PC-9 (cell line): Measurements from ENCODE around the gene ATP11A. TPM values are rescaled to one million over a fixed set of nuclear protein-coding genes. Genes with fewer than 3 reads are reported as not detected.

Experiments used
- BruUV-seq: library from RNA; stranded (reverse); fragments of 400-500 nt; replicated peaks from 2 replicates; lab custom pipeline; 2021; lab: Mats Ljungman, UMichigan
- CTCF ChIA-PET: fragments of 300-600 bp; sonication (Branson Sonifier 250); formaldehyde crosslinking; loops from one replicate; lab custom pipeline; 2022; ENCODE audit warnings: antibody characterized with exemption; lab: Charles Lee
- POLR2A ChIA-PET: fragments of 300-600 bp; sonication (Branson Sonifier 250); formaldehyde crosslinking; loops from one replicate; lab custom pipeline; 2022; ENCODE audit warnings: antibody characterized with exemption; ENCODE audit not compliant: unreplicated experiment; lab: Charles Lee
- DNase-seq, 2 experiments: peaks; one replicate each; pipeline versions ENCODE4 v3.0.0 to v3.0.0-alpha.2; 2015 to 2022; ENCODE audit warnings: mixed read lengths in 1 of 2
- H2AFZ ChIP-seq: fragments of 200-600 bp; sonication (generic); 2 replicates; pipeline ENCODE4 v1.8.1; 2017; ENCODE audit warnings: antibody characterized with exemption
- H3F3A ChIP-seq: fragments of 200-600 bp; sonication (generic); 2 replicates; pipeline ENCODE4 v1.8.1; 2017; ENCODE audit warnings: antibody characterized with exemption, mild to moderate bottlenecking, low read depth; ENCODE audit not compliant: insufficient read depth
- H3K27ac ChIP-seq: fragments of 200-600 bp; sonication (generic); 2 replicates; pipeline ENCODE4 v1.6.1; 2016; ENCODE audit warnings: mixed run types
- H3K27me3 ChIP-seq: fragments of 200-600 bp; sonication (generic); 2 replicates; pipeline ENCODE4 v1.6.1; 2016; ENCODE audit warnings: low read depth, mixed run types; ENCODE audit not compliant: insufficient read depth
- H3K36me3 ChIP-seq: fragments of 200-600 bp; sonication (generic); 2 replicates; pipeline ENCODE4 v1.6.1; 2016; ENCODE audit warnings: low read depth, mixed run types
- H3K4me1 ChIP-seq: fragments of 200-600 bp; sonication (generic); replicated peaks from 2 replicates; pipeline ENCODE4 v1.6.1; 2016; ENCODE audit warnings: mixed run types; ENCODE audit not compliant: insufficient read depth
- H3K4me2 ChIP-seq: fragments of 200-600 bp; sonication (generic); 2 replicates; pipeline ENCODE4 v1.6.1; 2017; ENCODE audit warnings: mixed run types
- H3K4me3 ChIP-seq: fragments of 200-600 bp; sonication (generic); 2 replicates; pipeline ENCODE4 v1.6.1; 2016; ENCODE audit warnings: mixed run types
- H3K79me2 ChIP-seq: fragments of 200-600 bp; sonication (generic); 2 replicates; pipeline ENCODE4 v1.6.1; 2017; ENCODE audit warnings: low read depth, mixed run types
- H3K9me2 ChIP-seq: fragments of 200-600 bp; sonication (generic); 2 replicates; pipeline ENCODE4 v1.8.1; 2017; ENCODE audit warnings: mild to moderate bottlenecking; ENCODE audit not compliant: insufficient read depth
- H3K9me3 ChIP-seq: fragments of 200-600 bp; sonication (generic); 2 replicates; pipeline ENCODE4 v1.8.1; 2016; ENCODE audit warnings: low read depth; ENCODE audit not compliant: insufficient read depth
- H4K20me1 ChIP-seq: fragments of 200-600 bp; sonication (generic); 2 replicates; pipeline ENCODE4 v1.8.1; 2017; ENCODE audit not compliant: insufficient read depth
- EZH2 ChIP-seq: fragments of 200-600 bp; sonication (generic); IDR thresholded peaks from 2 replicates; pipeline ENCODE4 v1.8.0; 2017; ENCODE audit warnings: antibody characterized with exemption, low read depth
- intact Hi-C: fragments of 100-400 bp; cut with micrococcal nuclease; formaldehyde crosslinking; loops from one replicate; pipeline ENCODE4 v1.10.0; 2022; ENCODE audit not compliant: unreplicated experiment
- total RNA-seq: library from RNA; stranded (reverse); gene quantifications from 2 replicates; pipeline ENCODE4 v1.2.3, GENCODE V29; 2021
- TF ChIP-seq, protein P1 (sequence below): fragments of 200-600 bp; sonication (generic); conservative IDR thresholded peaks from 2 replicates; pipeline ENCODE4 v1.6.1; 2017; ENCODE audit warnings: mixed run types, antibody characterized with exemption, mild to moderate bottlenecking, moderate library complexity

The ATP11A gene
- total RNA-seq, 1 experiment from 2014 or later, result 92.2 TPM

DNA sequence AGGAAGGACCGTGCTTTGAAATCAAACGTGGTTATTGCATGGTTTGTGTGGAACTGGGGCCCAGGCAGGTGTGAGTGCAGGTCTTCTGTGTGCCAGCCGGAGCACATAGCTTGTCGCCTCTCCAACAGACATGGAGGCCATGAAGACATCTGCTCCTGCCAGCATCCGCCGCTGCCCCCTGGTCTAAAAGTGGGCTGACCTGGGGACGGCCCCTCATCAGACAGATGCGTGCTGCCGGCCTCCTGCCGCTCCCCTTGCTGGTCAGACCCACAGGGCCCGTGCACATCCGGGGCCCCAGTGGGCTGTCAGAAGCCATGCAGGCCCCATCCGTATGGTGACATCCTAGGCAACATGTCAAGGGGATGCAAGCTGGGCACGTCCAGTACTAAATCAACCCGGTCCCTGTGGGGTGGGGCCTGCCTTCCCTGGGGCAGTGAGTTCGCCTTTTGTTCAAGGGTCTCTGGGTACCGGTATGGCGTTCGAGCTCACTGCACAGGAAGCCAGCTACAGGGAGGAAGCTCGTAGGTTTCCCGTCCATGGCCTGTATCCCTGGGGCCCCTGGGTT lies 191.2 kb downstream of the ATP11A start:
- CTCF ChIA-PET, result no interaction called here
- DNase-seq, result no peak
- H2AFZ ChIP-seq, result no peak overlapping the region
- H4K20me1 ChIP-seq, result no peaks in the 10 kb centered on the region
- no peaks in the 10 kb centered on the region for H3K27me3 ChIP-seq
- H3K9me3 ChIP-seq, result no peaks in the 10 kb centered on the region
- intact Hi-C loops, result no loop called here
- no peak overlapping the region for H3K4me3 ChIP-seq
- no peaks in the 10 kb centered on the region for H3K79me2 ChIP-seq
- H3K27ac ChIP-seq, result no peak overlapping the region
- POLR2A ChIA-PET, result no interaction called here
- no peak overlapping the region for H3K4me2 ChIP-seq
- H3F3A ChIP-seq, result peaks cover 25% of the 10 kb centered on the region; the same call in 1 of the 2 replicates
- TF ChIP-seq, protein P1, sequence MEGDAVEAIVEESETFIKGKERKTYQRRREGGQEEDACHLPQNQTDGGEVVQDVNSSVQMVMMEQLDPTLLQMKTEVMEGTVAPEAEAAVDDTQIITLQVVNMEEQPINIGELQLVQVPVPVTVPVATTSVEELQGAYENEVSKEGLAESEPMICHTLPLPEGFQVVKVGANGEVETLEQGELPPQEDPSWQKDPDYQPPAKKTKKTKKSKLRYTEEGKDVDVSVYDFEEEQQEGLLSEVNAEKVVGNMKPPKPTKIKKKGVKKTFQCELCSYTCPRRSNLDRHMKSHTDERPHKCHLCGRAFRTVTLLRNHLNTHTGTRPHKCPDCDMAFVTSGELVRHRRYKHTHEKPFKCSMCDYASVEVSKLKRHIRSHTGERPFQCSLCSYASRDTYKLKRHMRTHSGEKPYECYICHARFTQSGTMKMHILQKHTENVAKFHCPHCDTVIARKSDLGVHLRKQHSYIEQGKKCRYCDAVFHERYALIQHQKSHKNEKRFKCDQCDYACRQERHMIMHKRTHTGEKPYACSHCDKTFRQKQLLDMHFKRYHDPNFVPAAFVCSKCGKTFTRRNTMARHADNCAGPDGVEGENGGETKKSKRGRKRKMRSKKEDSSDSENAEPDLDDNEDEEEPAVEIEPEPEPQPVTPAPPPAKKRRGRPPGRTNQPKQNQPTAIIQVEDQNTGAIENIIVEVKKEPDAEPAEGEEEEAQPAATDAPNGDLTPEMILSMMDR, result no peak
- TF ChIP-seq EZH2, result no peak
- peaks cover 3% of the 10 kb centered on the region; the same call in 1 of the 2 replicates for H3K36me3 ChIP-seq
- H3K4me1 ChIP-seq, result no peaks in the 10 kb centered on the region
- BruUV-seq, result no TSS peak
- H3K9me2 ChIP-seq, result no peaks in the 10 kb centered on the region

DNA sequence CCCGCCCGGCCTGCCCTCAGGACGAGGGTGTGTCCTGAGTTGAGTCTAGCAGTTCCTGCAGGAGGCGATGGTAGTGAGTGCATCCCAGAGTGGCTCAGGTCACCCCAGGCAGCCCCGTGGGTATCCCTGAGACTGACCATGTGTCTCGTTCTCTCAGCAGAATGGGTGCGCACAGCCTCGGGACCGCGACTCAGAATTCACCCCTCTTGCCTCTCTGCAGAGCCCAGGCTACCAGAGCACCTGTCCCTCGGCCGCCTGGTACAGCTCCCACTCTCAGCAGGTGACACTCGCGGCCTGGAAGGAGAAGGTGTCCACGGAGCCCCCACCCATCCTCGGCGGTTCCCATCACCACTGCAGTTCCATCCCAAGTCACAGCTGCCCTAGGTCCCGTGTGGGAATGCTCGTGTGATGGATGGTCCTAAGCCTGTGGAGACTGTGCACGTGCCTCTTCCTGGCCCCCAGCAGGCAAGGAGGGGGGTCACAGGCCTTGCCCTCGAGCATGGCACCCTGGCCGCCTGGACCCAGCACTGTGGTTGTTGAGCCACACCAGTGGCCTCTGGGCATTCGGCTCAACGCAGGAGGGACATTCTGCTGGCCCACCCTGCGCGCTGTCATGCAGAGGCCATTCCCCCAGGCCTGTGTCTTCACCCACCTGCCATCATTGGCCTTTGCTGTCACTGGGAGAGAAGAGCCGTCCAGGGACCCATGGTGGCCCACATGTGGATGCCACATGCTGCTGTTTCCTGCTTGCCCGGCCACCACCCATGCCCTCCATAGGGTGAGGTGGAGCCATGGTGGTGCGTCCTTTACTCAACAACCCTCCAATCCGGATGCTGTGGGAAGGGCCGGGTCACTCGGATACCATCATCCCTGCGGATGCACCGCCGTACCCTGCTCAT lies 192.1 kb downstream of the ATP11A start:
- H4K20me1 ChIP-seq, result 0 out of 2 replicates have a peak, but pooled peaks cover 3% of the 10 kb centered on the region
- no peaks in the 10 kb centered on the region for H3K36me3 ChIP-seq
- no peaks in the 10 kb centered on the region for H3K9me3 ChIP-seq
- intact Hi-C loops, result no loop called here
- TF ChIP-seq, protein P1, result no peak
- TF ChIP-seq EZH2, result no peak
- no peak overlapping the region for H3K4me3 ChIP-seq
- CTCF ChIA-PET, result no interaction called here
- POLR2A ChIA-PET, result no interaction called here
- DNase-seq, result no peak
- H3K79me2 ChIP-seq, result no peaks in the 10 kb centered on the region
- no peaks in the 10 kb centered on the region for H3K4me1 ChIP-seq
- no peaks in the 10 kb centered on the region for H3K9me2 ChIP-seq
- H3K27me3 ChIP-seq, result no peaks in the 10 kb centered on the region
- no peak overlapping the region for H3K4me2 ChIP-seq
- no TSS peak for BruUV-seq
- H2AFZ ChIP-seq, result no peak overlapping the region
- no peak overlapping the region for H3K27ac ChIP-seq
- H3F3A ChIP-seq, result peaks cover 32% of the 10 kb centered on the region; the same call in 1 of the 2 replicates

DNA sequence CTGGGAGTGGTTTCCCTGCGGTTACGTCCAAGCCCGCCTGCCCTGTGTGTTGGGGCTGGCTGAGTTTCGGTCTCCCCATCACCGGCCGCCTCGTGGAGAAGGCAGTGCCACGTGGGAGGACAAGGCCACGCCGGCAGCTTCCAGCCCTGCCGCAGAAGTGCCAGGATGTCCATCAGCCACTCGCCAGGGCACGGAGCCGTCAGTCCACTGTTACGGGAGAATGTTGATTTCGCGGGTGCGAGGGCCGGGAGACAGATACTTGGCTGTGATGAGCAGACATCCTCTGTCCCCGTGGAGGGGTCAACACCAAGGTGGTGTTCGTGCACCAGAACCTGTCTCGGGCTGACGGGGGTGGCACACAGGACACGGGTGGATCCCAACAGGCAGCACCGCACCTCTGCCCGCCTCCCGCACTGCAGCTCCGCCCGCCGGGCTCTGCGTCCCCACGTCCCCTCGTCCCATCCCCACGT lies 192.8 kb downstream of the ATP11A start:
- no peaks in the 10 kb centered on the region for H3K27me3 ChIP-seq
- no peaks in the 10 kb centered on the region for H3K4me1 ChIP-seq
- ChIA-PET POLR2A (no interaction called here), CTCF (no interaction called here)
- H3K4me3 ChIP-seq, result no peak overlapping the region
- H3F3A ChIP-seq, result peaks cover 34% of the 10 kb centered on the region; the same call in 1 of the 2 replicates
- H3K9me2 ChIP-seq, result no peaks in the 10 kb centered on the region
- H3K9me3 ChIP-seq, result no peaks in the 10 kb centered on the region
- no TSS peak for BruUV-seq
- intact Hi-C loops, result no loop called here
- H3K27ac ChIP-seq, result no peak overlapping the region
- 0 out of 2 replicates have a peak, but pooled peaks cover 3% of the 10 kb centered on the region for H4K20me1 ChIP-seq
- no peak overlapping the region for H3K4me2 ChIP-seq
- H3K79me2 ChIP-seq, result no peaks in the 10 kb centered on the region
- DNase-seq, result no peak
- no peaks in the 10 kb centered on the region for H3K36me3 ChIP-seq
- TF ChIP-seq, protein P1, result no peak
- TF ChIP-seq EZH2, result no peak
- H2AFZ ChIP-seq, result no peak overlapping the region
